T-helper 2 cell treated with Interferon-gamma antibody and Interleukin-4, amounts not matched to agents 5 μg/mL and 100 μg/mL, for 36 hours (primary cell): ENCODE results near the gene MEI1.

Source experiments
- DNase-seq: peaks from one replicate; pipeline ENCODE4 v3.0.0; 2021; ENCODE audit warnings: low spot score
- H3K27ac Mint-ChIP-seq: one replicate; pipeline ENCODE4 v1.8.0; 2021; ENCODE audit warnings: mild to moderate bottlenecking, mixed read lengths
- H3K27me3 Mint-ChIP-seq: one replicate; pipeline ENCODE4 v1.8.0; 2021; ENCODE audit warnings: low read depth, mixed read lengths
- H3K36me3 Mint-ChIP-seq: one replicate; pipeline ENCODE4 v1.8.0; 2021; ENCODE audit warnings: low read depth, mixed read lengths
- H3K4me1 Mint-ChIP-seq: one replicate; pipeline ENCODE4 v1.8.0; 2021; ENCODE audit warnings: low read depth, mixed read lengths
- H3K4me3 Mint-ChIP-seq: one replicate; pipeline ENCODE4 v1.8.0; 2022; ENCODE audit warnings: mild to moderate bottlenecking, moderate library complexity, mixed read lengths
- H3K9me3 Mint-ChIP-seq: one replicate; pipeline ENCODE4 v1.8.0; 2021; ENCODE audit warnings: mixed read lengths

Gene MEI1

GRCh38 chr22:41844036-41844435 lies 144.7 kb downstream of the MEI1 start:
- H3K9me3 Mint-ChIP-seq, result no peaks in the 10 kb centered on the region
- no peak for DNase-seq
- no peak overlapping the region for H3K4me3 Mint-ChIP-seq
- peaks cover 61% of the 10 kb centered on the region for H3K4me1 Mint-ChIP-seq
- no peaks in the 10 kb centered on the region for H3K27me3 Mint-ChIP-seq
- peak overlapping the region; percentile 42 for H3K27ac Mint-ChIP-seq
- peaks cover 36% of the 10 kb centered on the region for H3K36me3 Mint-ChIP-seq

GRCh38 chr22:41844513-41844912 lies 145.2 kb downstream of the MEI1 start:
- no peak overlapping the region for H3K27ac Mint-ChIP-seq
- no peak overlapping the region for H3K4me3 Mint-ChIP-seq
- no peaks in the 10 kb centered on the region for H3K9me3 Mint-ChIP-seq
- no peaks in the 10 kb centered on the region for H3K27me3 Mint-ChIP-seq
- H3K36me3 Mint-ChIP-seq, result peaks cover 35% of the 10 kb centered on the region
- DNase-seq, result no peak
- H3K4me1 Mint-ChIP-seq, result peaks cover 58% of the 10 kb centered on the region

GRCh38 chr22:41845380-41846267 lies 146.3 kb downstream of the MEI1 start:
- H3K27ac Mint-ChIP-seq, result peak overlapping the region; percentile 73
- peaks cover 31% of the 10 kb centered on the region for H3K36me3 Mint-ChIP-seq
- H3K4me3 Mint-ChIP-seq, result no peak overlapping the region
- peaks cover 52% of the 10 kb centered on the region for H3K4me1 Mint-ChIP-seq
- no peaks in the 10 kb centered on the region for H3K27me3 Mint-ChIP-seq
- no peak for DNase-seq
- H3K9me3 Mint-ChIP-seq, result no peaks in the 10 kb centered on the region

- DNase-seq, result no peak
- peak overlapping the region; percentile 27 for H3K27ac Mint-ChIP-seq
- H3K4me1 Mint-ChIP-seq, result peaks cover 45% of the 10 kb centered on the region
- H3K4me3 Mint-ChIP-seq, result no peak overlapping the region
- H3K36me3 Mint-ChIP-seq, result peaks cover 27% of the 10 kb centered on the region
- H3K27me3 Mint-ChIP-seq, result no peaks in the 10 kb centered on the region
- H3K9me3 Mint-ChIP-seq, result no peaks in the 10 kb centered on the region
Measured at GRCh38 chr22:41846268-41846987, 147.1 kb downstream of the MEI1 start.

- H3K36me3 Mint-ChIP-seq, result peaks cover 27% of the 10 kb centered on the region
- H3K4me3 Mint-ChIP-seq, result no peak overlapping the region
- no peaks in the 10 kb centered on the region for H3K9me3 Mint-ChIP-seq
- no peaks in the 10 kb centered on the region for H3K27me3 Mint-ChIP-seq
- peaks cover 41% of the 10 kb centered on the region for H3K4me1 Mint-ChIP-seq
- no peak overlapping the region for H3K27ac Mint-ChIP-seq
- no peak for DNase-seq
Measured at GRCh38 chr22:41847300-41847699, 148.0 kb downstream of the MEI1 start.

- Mint-ChIP-seq H3K27me3 (no peaks in the 10 kb centered on the region), H3K4me3 (no peak overlapping the region), H3K9me3 (no peaks in the 10 kb centered on the region), H3K27ac (peak overlapping the region; percentile 29), H3K36me3 (peaks cover 25% of the 10 kb centered on the region), H3K4me1 (peaks cover 39% of the 10 kb centered on the region)
- DNase-seq, result no peak
Measured at GRCh38 chr22:41848468-41848867, 149.2 kb downstream of the MEI1 start.
